Mucosa of descending colon (tissue), 3 donors: Measurements from ENCODE around the gene SPECC1L. TPM values are rescaled to one million over a fixed set of nuclear protein-coding genes. Genes with fewer than 3 reads are reported as not detected.

Source experiments
- ATAC-seq: fragments of 200-7000 bp; cut with Tn5 transposase; one replicate; pipeline ENCODE4 v1.9.1; 2020; ENCODE audit warnings: mild to moderate bottlenecking, moderate library complexity
- DNase-seq, 3 donors: peaks; one replicate each; pipeline ENCODE4 v3.0.0-alpha.2; 2020
- H3K36me3 ChIP-seq: fragments of 200-600 bp; one replicate; pipeline ENCODE4 v1.8.0; 2021; ENCODE audit warnings: low read depth, mild to moderate bottlenecking
- H3K4me1 ChIP-seq: fragments of 200-600 bp; one replicate; pipeline ENCODE4 v1.8.0; 2021; ENCODE audit warnings: low read depth, mild to moderate bottlenecking
- H3K4me3 ChIP-seq: fragments of 200-600 bp; one replicate; pipeline ENCODE4 v1.8.0; 2021; ENCODE audit warnings: mild to moderate bottlenecking
- H3K9me3 ChIP-seq: fragments of 200-600 bp; one replicate; pipeline ENCODE4 v1.8.0; 2021; ENCODE audit warnings: mild to moderate bottlenecking
- intact Hi-C, 2 donors: fragments of 100-400 bp; cut with DNase I in 1 of 2; cut with micrococcal nuclease in 1 of 2; formaldehyde crosslinking; loops; one replicate each; pipeline versions ENCODE4 v1.11.0 to v1.11.1; 2022; cut with DNase I, micrococcal nuclease
- total RNA-seq, 3 donors: library from RNA; stranded (reverse); fragmentation: NEBNext Ultra II Directional in 2 of 3; extraction: Animal tissue kit (Norgen Biotek cat#: 25700) in 2 of 3; gene quantifications; one replicate each; pipeline versions ENCODE4 v1.2.1 to v1.2.4, GENCODE V29; 2021 to 2023
- TF ChIP-seq, protein P1 (sequence below): fragments of 200-600 bp; IDR thresholded peaks from one replicate; pipeline ENCODE4 v1.8.0; 2022; ENCODE audit warnings: antibody characterized with exemption, mild to moderate bottlenecking
- donor health status: DM: no; HTN: no; CAD: no; lungs with moderate emphysema.
- donor health status: DM: no; HTN: no; CAD: no.
- donor health status: DM: no; HTN: yes; CAD: no.

Gene SPECC1L
- total RNA-seq, 3 donors from 2014 or later: 78.7 to 116 (median 105) TPM

DNA sequence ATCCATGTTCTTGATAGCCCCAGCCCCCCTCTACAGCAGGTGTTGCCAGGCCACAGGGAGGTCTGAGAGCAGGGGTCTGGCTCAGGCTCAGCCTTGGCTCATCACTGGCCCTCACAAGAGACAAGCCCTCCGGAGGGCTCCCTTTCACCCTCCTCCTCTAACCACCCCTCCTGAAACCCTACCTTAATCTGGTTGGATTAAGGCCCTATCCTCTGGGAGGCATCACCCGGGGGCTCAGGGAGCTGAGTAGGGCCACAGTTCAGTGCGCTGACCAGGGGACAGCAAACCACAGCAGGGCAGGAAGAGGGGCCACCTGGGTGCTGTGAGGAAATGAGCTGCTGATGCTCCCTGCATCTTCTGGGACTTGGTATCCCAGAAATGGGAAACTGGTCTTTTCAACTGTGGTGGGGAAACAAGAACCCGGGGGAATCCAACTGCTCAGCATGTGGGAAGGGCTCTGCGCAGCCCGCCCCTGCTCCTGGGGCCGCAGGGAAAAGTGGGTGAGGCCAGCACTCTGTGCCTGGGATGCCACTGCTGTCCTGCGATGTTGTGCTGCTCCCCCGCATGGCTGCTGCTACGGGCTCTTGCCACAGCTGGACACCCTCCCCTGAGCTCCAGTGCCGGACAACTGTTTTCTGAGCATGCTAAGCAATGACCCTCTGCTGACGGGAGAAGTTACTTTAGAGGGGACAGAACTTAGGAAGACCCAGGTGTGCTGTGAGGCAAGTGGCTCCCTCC, 174.3 kb downstream of the SPECC1L start:
- Histone ChIP-seq H3K9me3 (no peaks in the 10 kb centered on the region), H3K36me3 (no peaks in the 10 kb centered on the region), H3K4me1 (no peaks in the 10 kb centered on the region), H3K4me3 (no peak overlapping the region)
- DNase-seq (no peak), ATAC-seq (no peak)
- TF ChIP-seq, protein P1, sequence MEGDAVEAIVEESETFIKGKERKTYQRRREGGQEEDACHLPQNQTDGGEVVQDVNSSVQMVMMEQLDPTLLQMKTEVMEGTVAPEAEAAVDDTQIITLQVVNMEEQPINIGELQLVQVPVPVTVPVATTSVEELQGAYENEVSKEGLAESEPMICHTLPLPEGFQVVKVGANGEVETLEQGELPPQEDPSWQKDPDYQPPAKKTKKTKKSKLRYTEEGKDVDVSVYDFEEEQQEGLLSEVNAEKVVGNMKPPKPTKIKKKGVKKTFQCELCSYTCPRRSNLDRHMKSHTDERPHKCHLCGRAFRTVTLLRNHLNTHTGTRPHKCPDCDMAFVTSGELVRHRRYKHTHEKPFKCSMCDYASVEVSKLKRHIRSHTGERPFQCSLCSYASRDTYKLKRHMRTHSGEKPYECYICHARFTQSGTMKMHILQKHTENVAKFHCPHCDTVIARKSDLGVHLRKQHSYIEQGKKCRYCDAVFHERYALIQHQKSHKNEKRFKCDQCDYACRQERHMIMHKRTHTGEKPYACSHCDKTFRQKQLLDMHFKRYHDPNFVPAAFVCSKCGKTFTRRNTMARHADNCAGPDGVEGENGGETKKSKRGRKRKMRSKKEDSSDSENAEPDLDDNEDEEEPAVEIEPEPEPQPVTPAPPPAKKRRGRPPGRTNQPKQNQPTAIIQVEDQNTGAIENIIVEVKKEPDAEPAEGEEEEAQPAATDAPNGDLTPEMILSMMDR: no peak
- intact Hi-C loops: no loop called here

DNA sequence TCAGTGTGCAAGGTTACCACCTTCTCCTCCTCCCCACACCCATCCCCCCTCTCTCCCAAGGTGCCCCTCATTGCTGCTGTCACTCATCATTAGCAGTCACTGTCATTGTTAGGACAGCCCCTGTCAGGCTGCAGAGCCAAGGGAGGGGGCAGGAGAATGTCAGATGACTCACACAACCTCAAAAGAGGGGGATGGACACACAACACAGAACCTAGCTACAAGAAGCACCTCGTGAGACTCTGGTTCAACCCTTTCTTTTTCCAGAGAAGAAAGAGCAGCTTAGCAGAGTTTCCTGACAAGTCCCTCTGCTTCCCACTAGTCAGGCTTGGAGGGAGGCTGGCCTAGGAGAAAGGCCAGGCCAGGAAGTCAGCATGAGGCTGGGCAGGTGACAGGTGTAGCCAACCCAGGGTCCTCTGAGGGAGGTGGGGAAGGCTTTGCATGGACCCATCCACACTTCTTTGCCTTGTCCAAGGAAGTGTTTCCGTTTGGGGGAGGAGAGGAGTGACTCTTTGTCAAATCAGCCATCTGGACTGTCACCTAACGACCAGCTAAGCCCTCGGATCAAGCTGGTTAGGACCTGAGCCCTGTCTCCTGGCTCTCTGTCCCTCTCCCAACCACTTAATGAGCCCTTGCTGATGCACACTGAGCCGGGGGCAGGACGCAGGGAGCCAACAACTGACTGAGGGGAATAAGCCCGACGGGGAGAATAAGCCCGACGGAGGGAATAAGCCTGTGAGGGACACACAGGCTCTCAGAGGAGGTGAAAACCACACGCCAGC, 175.0 kb downstream of the SPECC1L start:
- no peak for DNase-seq
- intact Hi-C loops: no loop called here

DNA sequence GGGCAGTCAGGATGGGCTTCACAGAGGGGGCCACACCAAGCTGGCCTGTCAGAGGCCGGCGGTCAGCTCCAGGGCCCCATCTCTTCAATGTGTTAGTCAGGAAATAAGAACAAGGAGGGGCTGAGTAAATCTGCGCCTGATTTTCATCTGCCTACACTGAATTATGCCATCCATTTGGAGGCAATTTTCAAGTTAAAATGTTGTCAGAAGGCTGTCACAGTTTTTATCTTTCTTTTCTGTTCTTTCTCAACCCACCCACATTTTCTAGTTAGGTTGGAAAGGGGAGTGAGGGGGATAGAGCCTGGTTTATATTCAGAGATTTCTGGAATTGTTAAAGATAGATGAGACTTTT, 175.6 kb downstream of the SPECC1L start:
- H3K4me1 ChIP-seq: no peaks in the 10 kb centered on the region
- H3K9me3 ChIP-seq: no peaks in the 10 kb centered on the region
- TF ChIP-seq, protein P1: no peak
- no peak for DNase-seq
- H3K36me3 ChIP-seq: no peaks in the 10 kb centered on the region
- no peak for ATAC-seq
- no peak overlapping the region for H3K4me3 ChIP-seq
- intact Hi-C loops: no loop called here

More for the DNA sequence above, 175.0 kb downstream of the SPECC1L start:
- ATAC-seq: no peak
- H3K36me3 ChIP-seq: no peaks in the 10 kb centered on the region
- H3K4me1 ChIP-seq: no peaks in the 10 kb centered on the region
- H3K4me3 ChIP-seq: no peak overlapping the region
- TF ChIP-seq, protein P1: no peak
- no peaks in the 10 kb centered on the region for H3K9me3 ChIP-seq

DNA sequence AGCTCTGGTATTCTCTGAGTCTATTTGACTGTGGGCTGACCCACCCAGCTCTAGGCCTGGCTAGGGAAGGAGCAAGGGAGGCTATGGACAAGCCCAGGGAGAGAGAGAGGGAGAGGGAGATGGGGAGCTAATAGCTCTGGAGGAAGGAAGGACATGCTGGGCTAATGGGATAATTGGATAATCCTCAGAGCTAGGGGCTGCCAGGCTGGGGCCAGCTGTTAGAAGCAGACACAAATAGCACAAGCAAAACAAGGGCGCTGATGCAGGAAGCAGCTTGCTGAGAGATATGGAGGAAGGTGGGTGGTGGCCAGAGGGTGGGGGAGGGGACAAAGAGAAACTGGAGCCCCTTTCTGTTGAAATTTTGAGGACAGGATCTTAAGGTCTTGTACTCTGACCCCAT, 180.0 kb downstream of the SPECC1L start:
- Histone ChIP-seq H3K9me3 (no peaks in the 10 kb centered on the region), H3K4me3 (no peak overlapping the region), H3K36me3 (no peaks in the 10 kb centered on the region), H3K4me1 (no peaks in the 10 kb centered on the region)
- intact Hi-C loops: no loop called here
- ATAC-seq: no peak
- DNase-seq: no peak
- TF ChIP-seq, protein P1: no peak

DNA sequence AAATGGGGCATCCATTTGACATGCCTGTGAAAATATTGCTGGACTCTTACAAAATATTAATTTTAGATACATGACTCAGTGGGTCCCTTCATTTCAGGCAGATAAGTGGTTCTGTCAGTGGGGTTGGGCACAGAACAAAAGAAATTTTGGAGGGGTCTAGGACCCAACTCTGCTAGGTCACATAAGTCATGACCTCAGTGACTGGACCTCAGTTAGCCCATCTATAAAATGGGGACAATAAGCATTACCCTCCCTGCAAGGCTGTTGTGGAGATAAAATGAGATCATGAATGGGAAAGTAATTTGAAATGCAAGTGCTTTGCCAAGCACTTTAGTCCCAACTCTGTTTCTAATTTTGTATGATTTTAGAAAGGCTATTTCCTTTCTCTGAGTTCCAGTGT, 180.5 kb downstream of the SPECC1L start:
- H3K36me3 ChIP-seq: no peaks in the 10 kb centered on the region
- H3K4me3 ChIP-seq: no peak overlapping the region
- intact Hi-C loops: no loop called here
- no peak for ATAC-seq
- TF ChIP-seq, protein P1: no peak
- H3K4me1 ChIP-seq: no peaks in the 10 kb centered on the region
- no peak for DNase-seq
- H3K9me3 ChIP-seq: no peaks in the 10 kb centered on the region
